ENCODE data around the gene HSPBP1.

HSPBP1 gene

DNA sequence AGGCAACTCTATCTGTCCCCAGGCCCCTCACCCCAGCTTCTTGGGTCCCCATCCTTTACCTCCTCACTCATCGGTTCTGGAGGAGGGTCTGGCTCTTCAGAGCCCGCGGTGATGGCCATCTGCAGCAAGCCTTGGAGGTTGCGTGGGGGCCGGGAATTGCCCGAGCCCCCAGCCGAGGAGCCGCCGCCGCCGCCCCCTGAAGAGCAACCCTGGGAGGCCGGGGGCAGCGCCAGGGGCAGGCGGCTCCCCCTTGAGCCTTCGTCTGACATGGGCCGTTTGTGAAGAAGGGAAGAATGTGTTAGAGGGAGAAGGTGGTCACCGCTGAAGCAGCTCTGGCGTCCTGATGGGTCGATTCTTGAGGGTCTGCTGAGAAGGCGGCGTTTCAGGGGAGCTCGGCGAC, 570 bp downstream of the HSPBP1 start:
- H3K27ac ChIP-seq: peak overlapping the region; percentile 83
- no peak for TF ChIP-seq ZFX (IDR thresholded peaks at IDR 0.05; ENCODE audit: borderline replicate concordance)
- TF ChIP-seq, protein P1, sequence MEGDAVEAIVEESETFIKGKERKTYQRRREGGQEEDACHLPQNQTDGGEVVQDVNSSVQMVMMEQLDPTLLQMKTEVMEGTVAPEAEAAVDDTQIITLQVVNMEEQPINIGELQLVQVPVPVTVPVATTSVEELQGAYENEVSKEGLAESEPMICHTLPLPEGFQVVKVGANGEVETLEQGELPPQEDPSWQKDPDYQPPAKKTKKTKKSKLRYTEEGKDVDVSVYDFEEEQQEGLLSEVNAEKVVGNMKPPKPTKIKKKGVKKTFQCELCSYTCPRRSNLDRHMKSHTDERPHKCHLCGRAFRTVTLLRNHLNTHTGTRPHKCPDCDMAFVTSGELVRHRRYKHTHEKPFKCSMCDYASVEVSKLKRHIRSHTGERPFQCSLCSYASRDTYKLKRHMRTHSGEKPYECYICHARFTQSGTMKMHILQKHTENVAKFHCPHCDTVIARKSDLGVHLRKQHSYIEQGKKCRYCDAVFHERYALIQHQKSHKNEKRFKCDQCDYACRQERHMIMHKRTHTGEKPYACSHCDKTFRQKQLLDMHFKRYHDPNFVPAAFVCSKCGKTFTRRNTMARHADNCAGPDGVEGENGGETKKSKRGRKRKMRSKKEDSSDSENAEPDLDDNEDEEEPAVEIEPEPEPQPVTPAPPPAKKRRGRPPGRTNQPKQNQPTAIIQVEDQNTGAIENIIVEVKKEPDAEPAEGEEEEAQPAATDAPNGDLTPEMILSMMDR (IDR thresholded peaks at IDR 0.05): no peak

DNA sequence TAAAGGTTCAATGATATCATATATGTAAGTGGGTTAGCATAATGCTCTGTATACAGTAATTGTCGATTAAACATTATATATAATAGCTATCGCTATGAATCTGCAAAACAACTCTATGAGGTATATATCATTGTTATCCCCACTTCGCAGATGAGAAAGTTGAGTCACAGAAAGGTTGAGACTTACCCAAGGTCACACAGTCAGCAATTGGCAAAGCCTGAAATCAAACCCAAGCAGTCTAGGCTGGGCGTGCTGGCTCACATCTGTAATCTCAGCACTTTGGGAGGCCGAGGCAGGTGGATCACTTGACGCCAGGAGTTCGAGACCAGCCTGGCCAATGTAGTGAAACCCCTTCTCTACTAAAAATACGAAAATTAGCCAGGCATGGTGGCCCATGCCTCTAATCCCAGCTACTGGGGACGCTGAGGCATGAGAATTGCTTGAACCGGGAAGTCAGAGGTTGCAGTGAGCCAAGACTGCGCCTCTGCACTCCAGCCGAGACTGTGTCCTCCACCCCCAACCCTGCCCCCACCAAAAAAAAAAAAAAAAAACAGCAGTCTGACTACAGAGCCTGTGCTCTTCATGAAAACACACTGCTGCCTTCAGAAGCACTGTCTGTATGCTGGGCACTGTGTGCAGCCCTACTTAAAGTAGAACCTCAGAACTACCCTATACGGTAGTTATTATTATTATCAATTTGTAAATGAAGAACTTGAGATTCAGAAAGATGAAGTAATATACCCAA, 1.3 kb downstream of the HSPBP1 start:
- no peak for TF ChIP-seq ZFX (IDR thresholded peaks at IDR 0.05; ENCODE audit: borderline replicate concordance)
- TF ChIP-seq, protein P1 (IDR thresholded peaks at IDR 0.05): no peak
- no peak overlapping the region for H3K27ac ChIP-seq

DNA sequence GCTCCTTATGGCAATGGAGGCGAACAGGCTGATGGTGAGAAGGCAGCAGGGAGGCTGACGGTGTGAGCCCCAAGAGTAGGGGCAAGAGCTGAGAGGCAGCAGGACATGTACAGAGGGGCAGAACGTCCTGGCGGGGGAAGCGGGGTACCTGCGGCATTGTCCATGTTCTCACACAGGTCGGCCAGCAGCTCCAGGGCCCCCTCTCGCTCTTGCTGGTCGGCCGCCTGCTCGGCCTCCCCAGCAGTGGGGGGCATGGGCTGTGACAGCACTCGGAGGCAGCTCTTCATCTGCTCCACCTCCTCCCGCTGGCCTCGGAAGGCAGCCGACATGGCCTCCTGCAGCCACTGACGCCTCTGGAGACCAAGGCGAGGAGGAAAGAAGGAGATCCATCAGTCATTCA, 2.4 kb downstream of the HSPBP1 start:
- TF ChIP-seq, protein P1 (IDR thresholded peaks at IDR 0.05): no peak
- TF ChIP-seq ZFX (IDR thresholded peaks at IDR 0.05; ENCODE audit: borderline replicate concordance): no peak
- no peak overlapping the region for H3K27ac ChIP-seq

DNA sequence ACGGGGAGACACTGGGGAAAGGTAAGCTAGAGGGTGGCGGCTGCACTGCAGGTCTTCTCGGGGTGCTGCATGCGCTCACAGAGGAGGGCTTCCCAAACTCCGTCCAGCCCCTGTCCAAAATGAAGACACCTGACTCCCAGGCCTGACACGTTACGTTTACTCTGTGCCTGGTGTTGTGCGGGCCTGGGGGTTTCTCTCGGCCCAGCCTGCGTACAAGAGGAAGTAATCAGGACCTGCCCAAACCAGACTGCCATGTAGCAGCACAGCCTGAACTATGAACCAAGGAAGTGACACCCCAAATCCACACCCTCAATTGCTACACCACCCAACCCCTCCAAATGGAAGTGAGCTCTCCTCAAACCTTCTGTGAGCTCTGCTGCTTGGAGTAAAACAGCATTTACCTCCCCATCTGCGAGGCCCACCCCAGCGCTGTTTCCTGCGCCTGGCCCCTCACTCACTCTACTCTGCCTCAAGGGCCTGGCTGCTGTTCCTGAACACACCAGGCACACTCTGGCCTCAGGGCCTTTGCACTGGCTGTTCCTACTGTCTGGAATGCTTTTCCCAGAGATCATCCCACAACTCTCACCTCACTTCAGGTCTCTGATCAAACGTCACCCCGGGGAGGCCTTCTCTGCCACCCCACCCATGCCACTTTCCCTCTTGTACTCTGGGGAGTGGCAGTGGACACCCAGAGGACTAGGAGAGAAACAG, 3.0 kb downstream of the HSPBP1 start:
- H3K27ac ChIP-seq: no peak overlapping the region

DNA sequence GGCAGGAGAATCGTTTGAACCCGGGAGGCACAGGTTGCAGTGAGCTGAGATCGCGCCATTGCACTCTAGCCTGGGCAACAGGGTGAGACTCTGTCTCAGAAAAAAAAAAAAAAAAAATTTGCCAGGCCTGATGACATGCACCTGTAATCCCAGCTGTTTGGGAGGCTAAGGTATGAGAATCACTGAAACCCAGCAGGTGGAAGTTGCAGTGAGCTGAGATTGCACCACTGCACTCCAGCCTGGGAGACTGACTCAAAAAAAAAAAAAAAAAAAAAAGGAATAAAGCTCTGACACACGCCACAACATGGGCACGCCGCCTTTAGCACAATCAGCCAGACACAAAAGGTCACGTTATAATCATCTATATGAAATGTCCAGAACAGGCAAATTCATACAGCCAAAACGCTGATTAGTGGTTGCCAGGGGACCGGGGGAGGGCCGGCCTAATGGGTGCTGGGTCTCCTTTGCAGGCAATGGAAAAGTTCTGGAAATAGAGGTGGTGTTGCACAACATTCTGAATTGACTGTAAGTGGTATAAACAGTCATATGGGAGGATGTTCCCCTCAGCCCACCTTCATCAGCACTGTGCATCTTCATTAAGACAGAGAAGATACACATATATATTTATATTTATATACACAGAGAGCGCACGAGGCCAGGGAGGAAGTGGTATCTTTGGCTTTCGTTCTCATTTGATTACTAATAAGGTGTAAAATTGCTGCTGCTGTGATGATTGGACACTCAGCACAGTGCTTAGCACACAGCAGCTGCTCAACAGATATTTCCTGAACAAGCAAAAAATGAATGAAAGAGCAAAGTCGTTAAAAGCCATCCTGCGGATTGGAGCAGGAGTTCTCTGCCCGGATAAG, 3.8 kb downstream of the HSPBP1 start:
- TF ChIP-seq ZFX (IDR thresholded peaks at IDR 0.05; ENCODE audit: borderline replicate concordance): no peak
- TF ChIP-seq, protein P1 (IDR thresholded peaks at IDR 0.05): no peak
- no peak overlapping the region for H3K27ac ChIP-seq

More for the DNA sequence above, 3.0 kb downstream of the HSPBP1 start:
- TF ChIP-seq ZFX (IDR thresholded peaks at IDR 0.05; ENCODE audit: borderline replicate concordance): no peak
- TF ChIP-seq, protein P1 (IDR thresholded peaks at IDR 0.05): no peak

DNA sequence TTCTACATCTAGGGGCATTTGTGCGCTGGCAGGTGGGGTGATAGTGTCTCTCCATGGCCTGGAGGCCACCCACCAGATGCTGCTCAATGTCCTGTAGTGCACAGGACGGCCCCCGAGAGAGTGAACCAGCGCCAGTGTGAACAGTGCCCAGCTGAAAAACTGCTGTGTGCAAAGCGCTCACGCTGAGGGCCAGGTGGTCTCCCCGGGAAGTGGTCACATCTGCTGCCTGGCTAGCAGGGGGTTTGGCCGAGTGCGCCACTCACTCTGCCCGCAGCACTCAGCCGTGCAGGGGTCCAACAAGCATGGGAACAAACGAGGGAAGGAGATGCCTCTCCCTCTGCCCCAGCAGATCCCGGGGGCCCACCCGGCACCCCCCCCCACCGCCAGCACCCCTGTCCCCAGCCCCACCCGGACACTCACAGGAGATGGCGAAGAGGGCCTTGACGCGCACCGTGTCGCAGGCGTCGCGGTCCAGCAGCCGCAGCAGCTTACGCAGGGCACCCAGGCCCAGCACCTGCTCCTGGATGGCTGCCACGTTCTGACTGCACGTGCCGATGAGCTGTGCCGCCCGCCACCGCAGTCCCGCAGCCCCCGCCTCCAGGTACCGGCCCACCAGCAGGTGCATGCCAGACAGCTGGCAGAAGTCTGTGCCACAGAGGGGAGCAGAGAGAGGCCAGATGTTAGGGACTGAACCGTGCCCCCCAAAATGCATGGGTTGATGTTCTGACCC, 5.8 kb downstream of the HSPBP1 start:
- no peak overlapping the region for H3K27ac ChIP-seq
- no peak for TF ChIP-seq ZFX (IDR thresholded peaks at IDR 0.05; ENCODE audit: borderline replicate concordance)
- TF ChIP-seq, protein P1 (IDR thresholded peaks at IDR 0.05): no peak

Measured in 22Rv1 (cell line).